Measurements from ENCODE around the gene RAMAC. TPM values are rescaled to one million over a fixed set of nuclear protein-coding genes. Genes with fewer than 3 reads are reported as not detected.
"Not testable (repeated sequence)": the region's sequence is repeated elsewhere in the genome, so short reads cannot be mapped to it uniquely, and the experiment has no call there.

RAMAC gene
- total RNA-seq, 1 experiment from 2014 or later = 18.7 TPM

- CTCF ChIA-PET; H3K4me3 ChIP-seq; H3K9me3 ChIP-seq (ENCODE audit: insufficient read depth, low read depth); H3K27ac ChIP-seq; H3K4me1 ChIP-seq (replicated peaks; ENCODE audit: insufficient read depth); H3K36me3 ChIP-seq (ENCODE audit: low read depth); H3K9me2 ChIP-seq (ENCODE audit: insufficient read depth); H3K27me3 ChIP-seq (ENCODE audit: insufficient read depth, low read depth); H4K20me1 ChIP-seq (ENCODE audit: insufficient read depth); BruUV-seq (replicated peaks); H3K79me2 ChIP-seq (ENCODE audit: low read depth); H2AFZ ChIP-seq; DNase-seq: not testable (repeated sequence)
- intact Hi-C loops (cut with micrococcal nuclease; ENCODE audit: unreplicated experiment) = loop anchor here (2.0 kb wide), 3 partner anchors 152 to 470 kb away; partner anchors contain the start of gene RPS17
- peaks cover 13% of the 10 kb centered on the region; the same call in 1 of the 2 replicates for H3F3A ChIP-seq (ENCODE audit: insufficient read depth, low read depth)
- 0 out of 2 replicates have a peak, but pooled peaks have one; percentile 12 for TF ChIP-seq CTCF (conservative IDR thresholded peaks at IDR 0.05)
- peak overlapping the region; percentile 67; the same call in 1 of the 2 replicates for H3K4me2 ChIP-seq
- POLR2A ChIA-PET (ENCODE audit: unreplicated experiment) = interaction anchor here (0.7 kb wide), 1 partner anchor 94 kb away, joined by 3 read pairs; no protein-coding TSS in a partner anchor
Observed at GRCh38 chr15:83000672-83001031, 14.6 kb downstream of the RAMAC start.

- Histone ChIP-seq H3K4me2 (peak overlapping the region; percentile 90), H3K27me3 (ENCODE audit: insufficient read depth, low read depth) (no peaks in the 10 kb centered on the region), H3K27ac (peak overlapping the region; percentile 43), H3K4me3 (peak overlapping the region; percentile 92), H3K9me3 (ENCODE audit: insufficient read depth, low read depth) (no peaks in the 10 kb centered on the region), H3K4me1 (replicated peaks; ENCODE audit: insufficient read depth) (peaks cover 15% of the 10 kb centered on the region), H2AFZ (peak overlapping the region; percentile 91), H3F3A (ENCODE audit: insufficient read depth, low read depth) (peaks cover 7% of the 10 kb centered on the region; the same call in 1 of the 2 replicates), H3K9me2 (ENCODE audit: insufficient read depth) (no peaks in the 10 kb centered on the region), H4K20me1 (ENCODE audit: insufficient read depth) (peaks cover 11% of the 10 kb centered on the region; the same call in 1 of the 2 replicates), H3K36me3 (ENCODE audit: low read depth) (peaks cover 16% of the 10 kb centered on the region; the same call in 1 of the 2 replicates), H3K79me2 (ENCODE audit: low read depth) (peaks cover 21% of the 10 kb centered on the region)
- ChIA-PET POLR2A (ENCODE audit: unreplicated experiment) (interaction anchor here (0.5 to 0.6 kb wide), 2 partner anchors 355 to 470 kb away, joined by 3 to 4 read pairs; partner anchors contain the start of gene RPS17), CTCF (interaction anchor here (0.7 to 1.5 kb wide), 4 partner anchors 24 to 1786 kb away, joined by 3 to 5 read pairs (median 4); no protein-coding TSS in a partner anchor)
- intact Hi-C loops (cut with micrococcal nuclease; ENCODE audit: unreplicated experiment) = loop anchor here (1.0 to 2.0 kb wide), 4 partner anchors 57 to 549 kb away; partner anchors contain the start of gene BTBD1
- peak; percentile 73 for TF ChIP-seq CTCF (conservative IDR thresholded peaks at IDR 0.05)
- no peak for TF ChIP-seq EZH2 (IDR thresholded peaks at IDR 0.05; ENCODE audit: low read depth)
- peak in 1 of 2 experiments; percentile 47 for DNase-seq
- TSS peak; percentile 44 for BruUV-seq (replicated peaks)
Observed at GRCh38 chr15:83010709-83011270, 24.8 kb downstream of the RAMAC start.

GRCh38 chr15:83011271-83012075 lies 25.5 kb downstream of the RAMAC start, which contains the start of gene C15orf40:
TSS of gene C15orf40 (minus strand) at chr15:83011639. CDS start at chr15:83011607, 32 bp downstream.
- ChIA-PET POLR2A (ENCODE audit: unreplicated experiment) (interaction anchor here (0.5 to 0.6 kb wide), 2 partner anchors 354 to 471 kb away, joined by 3 to 4 read pairs; partner anchors contain the start of gene RPS17), CTCF (interaction anchor here (0.6 to 1.5 kb wide), 6 partner anchors 25 to 1785 kb away, joined by 3 to 6 read pairs (median 4); no protein-coding TSS in a partner anchor)
- TF ChIP-seq EZH2 (IDR thresholded peaks at IDR 0.05; ENCODE audit: low read depth) (no peak), CTCF (conservative IDR thresholded peaks at IDR 0.05) (0 out of 2 replicates have a peak, but pooled peaks have one; percentile 33)
- H3K79me2 ChIP-seq (ENCODE audit: low read depth) = peaks cover 21% of the 10 kb centered on the region
- no peaks in the 10 kb centered on the region for H3K9me2 ChIP-seq (ENCODE audit: insufficient read depth)
- H3K4me2 ChIP-seq = peak within 1 kb of the TSS; percentile 90
- BruUV-seq (replicated peaks) = no TSS peak
- no peaks in the 10 kb centered on the region for H3K9me3 ChIP-seq (ENCODE audit: insufficient read depth, low read depth)
- H3K4me3 ChIP-seq = peak within 1 kb of the TSS; percentile 92
- H3K27ac ChIP-seq = peak within 1 kb of the TSS; percentile 43
- peaks cover 15% of the 10 kb centered on the region for H3K4me1 ChIP-seq (replicated peaks; ENCODE audit: insufficient read depth)
- H4K20me1 ChIP-seq (ENCODE audit: insufficient read depth) = peaks cover 11% of the 10 kb centered on the region; the same call in 1 of the 2 replicates
- H2AFZ ChIP-seq = peak within 1 kb of the TSS; percentile 91
- no peaks in the 10 kb centered on the region for H3K27me3 ChIP-seq (ENCODE audit: insufficient read depth, low read depth)
- peaks cover 8% of the 10 kb centered on the region; the same call in 1 of the 2 replicates for H3F3A ChIP-seq (ENCODE audit: insufficient read depth, low read depth)
- peak; percentile 79 to 89 for DNase-seq
- intact Hi-C loops (cut with micrococcal nuclease; ENCODE audit: unreplicated experiment) = loop anchor here (1.0 to 2.0 kb wide), 4 partner anchors 56 to 548 kb away; partner anchors contain the start of gene BTBD1
- peaks cover 15% of the 10 kb centered on the region; the same call in 1 of the 2 replicates for H3K36me3 ChIP-seq (ENCODE audit: low read depth)
